ENCODE measurements around the gene AP3B1.

GRCh38 chr5:78269088-78269703, 25.3 kb downstream of the AP3B1 start:
- peak; percentile 53 to 62 (median 56) for TF ChIP-seq CTCF (IDR thresholded peaks at IDR 0.05)
- TF ChIP-seq POLR2A (IDR thresholded peaks at IDR 0.05): no peak
